SH-SY5Y (cell line): ENCODE measurements around the gene AKAP7.

Experiments
- GATA2 ChIP-seq: IDR thresholded peaks from 2 replicates; pipeline ENCODE4 v1.6.1; 2011; ENCODE audit warnings: mild to moderate bottlenecking, low read depth, low read length
- GATA3 ChIP-seq: IDR thresholded peaks from 2 replicates; pipeline ENCODE4 v1.6.1; 2011; ENCODE audit warnings: low read depth, mild to moderate bottlenecking, low read length, moderate library complexity

GRCh38 chr6:131164506-131164905 is 29.2 kb downstream of the AKAP7 start:
- TF ChIP-seq GATA3 (no peak), GATA2 (no peak)
